DMS 273 (cell line): ENCODE measurements around the gene KDF1.
A peak's percentile ranks its signal among the peaks of the same experiment; 100 is the strongest.

Source experiments
- DNase-seq: peaks from one replicate; lab custom pipeline; 2025; ENCODE audit not compliant: unreplicated experiment; lab: John Stamatoyannopoulos, UW

Gene KDF1, protein sequence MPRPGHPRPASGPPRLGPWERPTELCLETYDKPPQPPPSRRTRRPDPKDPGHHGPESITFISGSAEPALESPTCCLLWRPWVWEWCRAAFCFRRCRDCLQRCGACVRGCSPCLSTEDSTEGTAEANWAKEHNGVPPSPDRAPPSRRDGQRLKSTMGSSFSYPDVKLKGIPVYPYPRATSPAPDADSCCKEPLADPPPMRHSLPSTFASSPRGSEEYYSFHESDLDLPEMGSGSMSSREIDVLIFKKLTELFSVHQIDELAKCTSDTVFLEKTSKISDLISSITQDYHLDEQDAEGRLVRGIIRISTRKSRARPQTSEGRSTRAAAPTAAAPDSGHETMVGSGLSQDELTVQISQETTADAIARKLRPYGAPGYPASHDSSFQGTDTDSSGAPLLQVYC

DNA sequence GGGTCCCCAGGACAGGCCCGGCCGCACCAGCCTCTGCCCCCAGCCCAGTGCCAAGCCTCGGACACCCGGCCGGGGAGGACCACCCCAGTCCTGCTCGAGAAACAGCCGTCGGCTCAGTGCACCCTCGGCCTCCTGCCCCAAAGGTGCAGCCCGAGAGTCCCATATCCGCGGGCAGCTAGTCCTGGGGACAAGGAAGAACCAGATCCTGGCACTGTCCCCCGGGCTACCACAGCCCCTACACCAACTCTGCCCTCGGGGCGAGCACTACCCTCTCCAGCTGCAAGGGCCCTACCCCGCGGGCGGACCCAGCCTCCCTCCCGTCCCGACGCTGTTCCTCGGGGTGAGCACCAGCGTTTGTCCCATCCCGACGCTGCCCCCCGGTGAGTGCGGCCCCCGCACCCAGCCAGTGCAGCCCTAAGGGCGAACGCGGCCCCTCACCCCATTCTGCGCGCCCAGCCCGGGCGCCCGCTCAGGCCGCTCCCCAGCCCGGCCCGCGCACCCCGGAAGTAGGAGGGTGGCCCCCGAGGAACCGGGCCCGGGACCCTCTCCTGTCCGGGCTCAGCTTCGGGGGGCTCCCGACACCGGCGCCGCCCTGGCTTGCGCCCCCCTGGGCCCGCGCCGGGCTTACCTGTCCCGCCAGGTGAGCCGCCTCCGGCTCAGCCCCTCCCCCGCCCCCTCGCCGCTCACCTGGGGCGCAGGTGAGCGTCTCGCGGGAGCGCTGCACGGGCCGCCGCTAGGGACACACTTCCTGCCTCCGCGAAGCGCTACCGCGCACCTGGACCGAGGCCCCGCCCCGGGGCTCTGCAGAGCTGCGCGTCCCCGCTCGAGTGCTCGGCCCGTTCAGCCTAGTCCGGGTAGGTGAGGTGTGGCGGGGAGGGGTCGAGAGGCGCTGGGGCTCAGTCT lies at the start of gene KDF1:
Gene KDF1, minus strand, starts transcription at position 747 of the 903 bp plus-strand sequence. CDS start 8,088 bp downstream, outside the sequence.
- DNase-seq: no peak

GRCh38 chr1:27009601-27010197 lies 49.4 kb upstream of the KDF1 start:
- peak; percentile 84 for DNase-seq

DNA sequence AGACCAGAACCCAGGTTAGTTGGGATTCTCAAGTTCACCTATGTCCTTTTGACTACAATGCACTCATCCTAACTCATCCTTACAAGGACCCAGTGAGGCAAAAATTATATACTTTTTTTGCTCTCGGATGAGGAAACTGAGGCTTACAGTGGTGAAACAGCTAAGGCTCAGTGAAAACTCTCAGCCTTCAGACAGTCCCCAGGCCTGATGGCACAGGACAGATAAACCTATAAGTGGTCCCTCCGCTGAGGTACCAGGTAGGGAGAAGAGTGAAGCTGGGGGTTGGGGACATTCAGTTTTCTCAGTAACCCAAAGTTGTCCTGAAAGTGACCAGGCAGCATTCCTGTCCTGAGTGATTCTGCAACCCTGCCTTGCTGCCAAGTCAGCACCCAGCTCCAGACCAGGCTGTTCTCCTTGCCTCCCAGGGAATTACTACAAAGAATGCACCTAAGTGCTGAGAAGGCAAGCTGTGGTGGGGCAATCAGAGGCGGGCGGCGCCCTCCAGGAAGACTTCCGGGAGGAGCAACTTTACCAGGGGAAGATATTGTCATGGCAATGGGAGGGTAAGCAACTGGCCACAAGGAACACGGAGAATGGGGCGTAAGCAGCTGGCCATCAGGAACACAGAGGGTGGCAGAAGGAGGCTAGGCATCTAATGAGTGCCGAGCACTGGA lies 47.8 kb upstream of the KDF1 start:
- no peak for DNase-seq

GRCh38 chr1:27006683-27007082 lies 46.4 kb upstream of the KDF1 start:
- DNase-seq: no peak

DNA sequence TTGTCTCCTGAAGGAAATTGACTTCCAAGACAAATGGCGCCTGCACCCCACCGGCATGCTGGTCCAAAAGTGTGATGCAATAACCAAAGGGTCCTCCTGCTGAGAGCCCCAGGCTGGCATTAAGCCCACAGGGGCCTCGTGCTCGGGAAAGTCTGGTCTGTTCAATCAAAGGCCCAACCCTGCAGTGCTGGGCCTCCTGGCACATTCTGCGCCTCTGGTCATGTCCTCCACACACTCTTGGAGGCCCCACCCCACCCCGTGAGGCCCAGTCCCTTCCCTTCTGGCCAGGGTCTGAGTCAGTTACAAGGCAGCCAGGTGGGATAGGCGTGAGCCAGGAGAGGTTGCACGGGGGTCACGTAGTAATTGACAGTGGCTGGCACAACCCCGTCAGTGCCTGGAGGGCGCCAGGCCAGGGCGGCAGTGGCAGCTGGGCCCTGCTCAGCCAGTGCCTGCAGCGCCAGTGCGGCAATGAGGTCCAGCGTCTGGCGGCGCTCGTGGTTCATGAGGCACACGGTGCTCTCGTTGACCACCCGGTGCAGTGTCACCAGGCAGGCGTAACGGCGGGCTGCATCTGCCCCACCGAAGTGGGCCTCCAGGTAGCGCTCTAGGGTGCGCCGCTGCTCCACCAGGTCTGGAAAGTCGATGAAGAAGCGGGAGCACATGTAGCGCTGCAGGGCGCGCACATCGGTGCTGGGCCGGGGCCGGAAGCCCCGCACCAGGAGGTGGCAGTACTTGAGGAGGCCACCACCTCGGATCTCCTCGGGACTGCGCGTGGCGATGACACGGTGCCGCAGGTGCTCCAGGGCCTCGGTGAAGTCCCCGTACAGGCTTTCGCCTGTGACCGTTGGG lies 45.6 kb upstream of the KDF1 start:
- peak; percentile 59 for DNase-seq

DNA sequence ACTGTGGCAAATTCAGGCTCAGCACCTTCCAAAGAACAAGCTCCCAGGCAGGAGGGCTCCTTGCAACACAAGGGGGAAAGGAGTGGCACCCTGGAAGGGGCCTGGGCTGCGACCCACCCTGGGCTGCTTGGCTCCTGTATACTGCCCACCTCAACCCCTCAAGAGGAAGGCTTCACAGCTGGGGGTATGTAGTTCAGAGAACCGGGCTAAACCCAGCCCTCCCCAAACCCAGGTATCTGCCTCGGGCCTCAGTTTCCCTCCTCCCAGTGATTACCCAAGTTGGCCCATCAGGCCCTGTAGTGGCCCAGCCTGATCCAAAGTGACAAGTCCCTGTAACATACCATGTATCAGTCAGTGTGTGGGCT lies 44.9 kb upstream of the KDF1 start:
- DNase-seq: no peak

DNA sequence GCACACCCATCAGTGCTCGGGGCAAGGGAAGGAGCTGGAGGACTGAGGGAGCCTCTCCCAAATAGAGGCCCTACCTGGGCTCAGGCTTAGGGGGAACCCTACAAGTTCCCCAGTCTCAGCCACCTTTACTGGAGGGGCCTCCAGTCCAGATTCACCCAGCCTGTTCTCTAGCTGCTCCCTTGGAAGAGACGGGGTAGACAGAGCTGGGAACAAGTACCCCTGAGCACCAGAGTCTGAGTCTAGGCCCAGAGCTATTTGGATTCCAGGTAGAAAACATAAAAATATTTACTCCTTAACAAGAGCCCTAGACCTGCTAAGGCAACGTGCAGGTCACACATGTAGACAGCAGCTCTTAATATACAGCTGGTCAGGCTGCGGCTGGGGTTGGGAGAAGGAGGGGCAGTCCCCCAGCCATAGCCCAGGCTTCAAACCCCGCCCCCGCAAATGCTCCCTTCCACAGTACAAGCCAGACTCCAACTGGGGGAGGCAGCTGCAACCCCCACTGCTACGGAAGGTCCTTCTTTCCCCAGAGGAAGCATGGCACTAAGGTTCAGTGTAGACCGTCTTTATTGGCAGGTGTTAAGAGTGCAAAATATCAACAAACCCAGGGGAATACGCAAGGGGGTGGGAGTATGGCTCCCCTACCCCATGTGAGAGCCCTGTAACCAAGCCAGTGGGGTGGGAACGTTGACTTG lies 44.4 kb upstream of the KDF1 start:
- DNase-seq: peak; percentile 92

- DNase-seq: no peak
Measured at GRCh38 chr1:27003745-27004470, 43.6 kb upstream of the KDF1 start.

GRCh38 chr1:27001570-27002360 lies 41.5 kb upstream of the KDF1 start:
- DNase-seq: no peak

DNA sequence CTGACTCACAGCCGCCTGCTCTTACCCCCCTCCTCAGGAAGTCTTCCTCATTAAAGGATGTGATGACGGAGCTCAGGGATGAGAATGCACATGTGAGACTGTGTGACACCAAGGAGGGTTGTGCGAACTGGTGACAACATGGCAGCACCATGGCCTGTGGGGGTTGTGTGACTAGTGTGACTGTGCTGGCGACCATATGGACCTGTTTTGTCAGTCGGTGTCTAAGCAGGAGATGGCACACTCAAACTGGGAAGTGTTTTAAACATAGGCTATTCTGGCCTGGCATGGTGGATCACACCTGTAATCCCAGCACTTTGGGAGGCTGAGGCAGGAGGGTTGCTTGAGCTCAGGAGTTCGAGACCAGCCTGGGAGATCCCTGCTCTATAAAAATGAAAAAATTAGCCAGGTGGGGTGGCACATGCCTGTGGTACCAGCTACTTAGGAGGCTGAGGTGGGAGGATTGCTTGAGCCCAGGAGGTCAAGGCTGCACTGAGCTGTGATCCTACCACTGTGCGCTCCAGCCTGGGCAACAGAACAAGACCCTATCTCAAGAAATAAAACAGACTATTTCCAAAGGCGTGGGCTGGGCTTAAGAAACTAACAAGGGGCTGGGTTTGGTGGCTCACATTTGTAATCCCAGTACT lies 40.7 kb upstream of the KDF1 start:
- DNase-seq: no peak

DNA sequence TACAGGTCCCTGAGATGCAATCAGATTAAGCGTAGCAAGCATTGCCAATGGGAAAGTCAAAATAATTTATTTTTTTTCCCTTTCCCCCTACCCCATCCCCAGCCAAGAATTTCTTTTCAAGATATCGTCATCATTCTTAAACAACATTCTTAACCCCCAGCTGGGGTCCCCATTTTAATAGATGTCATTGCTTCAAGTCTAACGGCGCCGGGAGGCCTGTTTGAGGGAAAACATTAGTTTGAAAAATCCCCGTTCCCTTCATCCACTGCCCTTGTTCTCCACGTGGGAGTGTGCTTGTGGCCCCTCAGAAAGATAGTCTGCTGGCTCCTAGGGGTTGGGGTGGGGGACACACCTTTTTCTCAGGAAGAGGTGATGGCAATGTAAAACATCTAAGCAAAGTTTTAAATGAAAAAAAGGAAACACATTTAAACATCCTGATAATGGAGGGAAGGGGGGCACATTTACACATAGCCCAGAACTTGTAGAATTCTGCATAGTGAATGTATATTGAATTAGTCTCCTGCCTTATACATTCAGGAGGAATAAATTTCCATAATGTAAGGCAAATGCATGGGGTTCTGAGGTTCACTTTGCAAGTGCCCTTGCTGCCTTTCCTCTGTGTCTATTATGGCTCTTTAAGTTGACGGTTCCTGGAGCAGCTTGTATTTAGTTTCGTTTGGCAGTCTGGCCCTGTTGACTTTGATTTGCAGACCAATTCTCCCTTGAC lies 40.0 kb upstream of the KDF1 start:
- DNase-seq: no peak

DNA sequence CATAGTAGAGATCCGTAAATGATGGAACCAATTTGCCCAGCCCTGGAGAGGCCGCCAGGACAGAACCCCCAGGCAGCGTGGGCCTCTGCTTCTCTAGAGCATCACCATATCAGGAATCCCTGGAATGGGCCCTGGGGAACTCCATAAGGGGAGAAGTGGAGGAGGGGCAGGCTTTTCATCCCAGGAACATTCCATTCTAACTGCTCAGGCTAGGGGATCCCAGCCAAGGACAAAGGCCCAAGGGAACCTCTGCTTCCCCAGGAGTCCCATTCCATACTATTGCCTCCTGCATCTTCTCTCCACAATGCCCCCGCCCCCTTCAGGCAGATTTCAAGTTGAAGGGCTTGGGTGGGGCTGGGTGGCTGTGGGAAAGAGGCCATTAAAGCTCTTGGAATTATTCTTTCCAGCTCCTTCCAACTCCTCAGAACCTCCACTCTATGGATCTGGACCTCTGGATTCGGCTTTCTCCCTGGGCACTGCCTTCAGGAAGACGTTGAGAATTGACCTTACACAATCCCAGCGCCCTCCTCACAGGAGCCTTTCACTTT lies 39.2 kb upstream of the KDF1 start:
- no peak for DNase-seq

- no peak for DNase-seq
Measured at GRCh38 chr1:26998429-26999300, 38.4 kb upstream of the KDF1 start.

DNA sequence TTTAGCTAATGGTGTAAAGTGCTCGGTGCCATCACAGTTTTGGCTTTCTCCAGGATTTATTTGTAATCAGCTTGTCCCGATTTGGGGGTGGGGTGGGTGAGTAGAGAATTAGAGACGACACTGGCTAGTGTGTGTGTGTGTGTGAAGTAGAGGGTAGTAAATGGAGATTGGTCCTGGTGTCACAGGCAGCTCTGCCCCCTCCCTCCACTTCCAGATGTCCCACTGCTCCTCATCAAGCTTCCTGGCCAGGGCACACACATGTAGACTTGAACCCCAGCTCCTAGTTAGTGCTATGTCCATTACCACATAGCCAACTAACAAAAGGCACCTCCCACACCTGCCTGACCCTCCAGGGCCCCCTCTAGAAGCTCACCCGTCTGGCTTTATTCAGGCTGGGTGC lies 36.4 kb upstream of the KDF1 start:
- DNase-seq: no peak

DNA sequence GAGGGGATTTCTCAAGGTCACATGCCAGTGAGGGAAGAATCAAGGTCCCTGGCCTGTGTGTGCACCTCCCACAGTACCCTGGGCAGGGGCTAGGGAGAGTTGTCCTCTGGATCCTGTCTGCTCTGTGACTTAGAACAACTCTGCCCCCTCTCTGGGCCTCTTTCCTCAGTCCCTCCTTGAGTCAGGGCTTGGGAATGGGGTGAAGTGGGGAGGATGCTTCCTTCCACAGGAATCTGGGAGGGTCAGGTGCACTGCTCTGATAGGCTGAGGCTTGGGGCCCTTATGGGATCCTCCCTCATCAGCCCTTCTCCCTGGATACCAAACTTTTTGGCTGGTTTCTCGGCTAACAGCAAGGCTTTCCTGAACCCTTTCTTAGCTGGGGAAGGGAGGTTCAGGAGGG lies 35.8 kb upstream of the KDF1 start:
- DNase-seq: no peak
